ENCODE results near the gene BMI1.

The BMI1 gene

GRCh38 chr10:22333167-22333974 lies 12.5 kb downstream of the BMI1 start:
- TF ChIP-seq, protein P1, sequence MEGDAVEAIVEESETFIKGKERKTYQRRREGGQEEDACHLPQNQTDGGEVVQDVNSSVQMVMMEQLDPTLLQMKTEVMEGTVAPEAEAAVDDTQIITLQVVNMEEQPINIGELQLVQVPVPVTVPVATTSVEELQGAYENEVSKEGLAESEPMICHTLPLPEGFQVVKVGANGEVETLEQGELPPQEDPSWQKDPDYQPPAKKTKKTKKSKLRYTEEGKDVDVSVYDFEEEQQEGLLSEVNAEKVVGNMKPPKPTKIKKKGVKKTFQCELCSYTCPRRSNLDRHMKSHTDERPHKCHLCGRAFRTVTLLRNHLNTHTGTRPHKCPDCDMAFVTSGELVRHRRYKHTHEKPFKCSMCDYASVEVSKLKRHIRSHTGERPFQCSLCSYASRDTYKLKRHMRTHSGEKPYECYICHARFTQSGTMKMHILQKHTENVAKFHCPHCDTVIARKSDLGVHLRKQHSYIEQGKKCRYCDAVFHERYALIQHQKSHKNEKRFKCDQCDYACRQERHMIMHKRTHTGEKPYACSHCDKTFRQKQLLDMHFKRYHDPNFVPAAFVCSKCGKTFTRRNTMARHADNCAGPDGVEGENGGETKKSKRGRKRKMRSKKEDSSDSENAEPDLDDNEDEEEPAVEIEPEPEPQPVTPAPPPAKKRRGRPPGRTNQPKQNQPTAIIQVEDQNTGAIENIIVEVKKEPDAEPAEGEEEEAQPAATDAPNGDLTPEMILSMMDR (conservative IDR thresholded peaks at IDR 0.05; ENCODE audit: low read length) = no peak
- no peak overlapping the region for H3K4me3 ChIP-seq (ENCODE audit: low read length)
- DNase-seq (ENCODE audit: low read depth) = no peak

DNA sequence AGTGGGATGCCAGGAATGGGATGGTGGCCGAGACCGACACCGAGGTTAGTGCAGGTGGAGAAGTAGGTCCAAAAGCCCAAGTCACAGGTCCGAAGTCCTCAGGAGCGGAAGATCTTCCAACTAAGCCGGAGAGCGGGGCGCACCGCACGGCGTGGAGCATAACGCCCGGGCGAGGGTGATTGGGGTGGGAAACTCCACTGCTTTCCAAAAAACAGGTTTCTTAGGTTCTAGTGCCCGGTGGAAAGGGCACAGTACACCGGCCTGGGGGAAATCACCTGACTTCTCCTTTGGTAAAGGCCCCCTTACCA lies 13.0 kb downstream of the BMI1 start:
- TF ChIP-seq, protein P1 (conservative IDR thresholded peaks at IDR 0.05; ENCODE audit: low read length) = no peak
- DNase-seq (ENCODE audit: low read depth) = no peak
- H3K4me3 ChIP-seq (ENCODE audit: low read length) = no peak overlapping the region

DNA sequence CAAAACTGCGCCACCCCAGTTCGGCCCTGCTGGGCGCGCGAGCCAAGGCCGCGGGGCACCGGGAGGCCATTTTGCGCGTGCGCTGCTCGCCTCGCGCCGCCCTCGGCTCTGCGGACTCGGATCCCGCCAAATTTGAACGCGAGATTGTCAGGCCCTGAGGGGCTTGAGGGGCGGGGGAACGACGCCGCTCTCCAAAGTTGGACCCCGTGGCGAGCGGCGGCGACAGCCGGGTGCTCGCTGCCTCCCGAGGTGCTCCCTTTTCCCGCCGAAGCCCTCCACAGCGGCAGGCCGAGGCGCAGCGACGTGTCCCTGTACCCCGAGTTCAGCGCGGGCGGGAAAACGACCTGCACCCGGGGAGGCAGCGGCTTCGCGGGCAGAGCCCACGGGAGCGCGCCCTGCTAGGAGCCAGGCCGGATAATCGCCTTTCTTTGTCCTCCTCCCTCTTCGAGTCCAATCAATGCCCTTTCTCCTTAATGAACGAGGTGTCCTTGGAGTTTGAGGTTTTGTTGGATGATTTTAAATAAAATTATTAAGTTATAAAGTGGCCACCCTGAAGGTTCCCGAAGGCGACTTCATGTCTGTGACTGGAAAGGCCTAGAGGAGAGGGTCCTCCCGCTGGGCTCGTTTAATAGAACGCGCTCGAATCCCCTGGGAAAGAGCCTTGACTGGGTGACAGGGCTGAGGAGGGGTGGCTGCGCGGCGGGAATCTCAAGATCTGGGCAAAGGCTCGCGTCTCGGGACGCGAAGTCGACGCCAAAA lies 13.7 kb downstream of the BMI1 start:
- peak overlapping the region; percentile 60 for H3K4me3 ChIP-seq (ENCODE audit: low read length)
- no peak for DNase-seq (ENCODE audit: low read depth)
- TF ChIP-seq, protein P1 (conservative IDR thresholded peaks at IDR 0.05; ENCODE audit: low read length) = no peak

GRCh38 chr10:22335173-22335933 lies 14.5 kb downstream of the BMI1 start:
- H3K4me3 ChIP-seq (ENCODE audit: low read length) = peak overlapping the region; percentile 60
- TF ChIP-seq, protein P1 (conservative IDR thresholded peaks at IDR 0.05; ENCODE audit: low read length) = no peak
- DNase-seq (ENCODE audit: low read depth) = peak; percentile 61

DNA sequence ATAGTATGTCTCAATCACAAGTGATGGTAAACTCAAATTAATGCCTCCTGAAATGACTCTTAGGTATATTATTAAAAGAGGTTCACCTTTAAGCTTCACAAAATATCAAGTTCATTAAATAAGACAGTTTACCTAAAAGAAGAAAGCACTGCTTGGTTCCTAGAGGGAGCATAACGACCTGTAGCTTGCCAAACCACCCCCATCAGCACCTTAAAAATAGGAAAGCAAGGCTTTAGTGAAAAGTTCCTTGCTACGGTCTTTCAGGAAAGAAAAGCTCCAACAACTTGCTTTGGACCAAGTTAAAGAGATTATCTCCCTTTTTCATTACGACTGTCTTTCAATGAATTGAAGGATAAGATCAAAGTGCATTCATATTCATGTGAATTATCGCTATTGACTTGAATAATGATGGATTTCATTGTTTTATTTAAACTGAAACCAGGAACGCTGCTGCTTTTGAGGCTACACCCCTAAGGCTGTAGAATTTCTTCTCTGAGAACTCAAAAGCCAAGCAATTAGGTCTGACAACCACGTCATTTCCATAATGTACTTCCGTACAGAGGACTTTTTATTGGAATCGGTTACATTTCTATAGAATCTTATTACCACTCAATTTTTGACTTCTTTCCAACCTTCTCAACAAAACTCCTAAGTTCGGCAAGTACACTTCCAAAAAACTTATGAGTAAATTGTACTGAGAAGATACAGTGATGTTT lies 17.4 kb downstream of the BMI1 start:
- no peak overlapping the region for H3K4me3 ChIP-seq (ENCODE audit: low read length)
- TF ChIP-seq, protein P1 (conservative IDR thresholded peaks at IDR 0.05; ENCODE audit: low read length) = no peak
- no peak for DNase-seq (ENCODE audit: low read depth)

- DNase-seq (ENCODE audit: low read depth) = no peak
- TF ChIP-seq, protein P1 (conservative IDR thresholded peaks at IDR 0.05; ENCODE audit: low read length) = no peak
- no peak overlapping the region for H3K4me3 ChIP-seq (ENCODE audit: low read length)
Observed at GRCh38 chr10:22338931-22339330, 18.0 kb downstream of the BMI1 start.
